Limb (tissue), 2 donors: ENCODE measurements around the gene LRRC43.
"Not testable (repeated sequence)": the region's sequence is repeated elsewhere in the genome, so short reads cannot be mapped to it uniquely, and the experiment has no call there.

Source experiments
- DNase-seq, 2 donors: peaks; one replicate each; pipeline ENCODE4 v3.0.0-alpha.2; 2016; ENCODE audit errors: extremely low spot score in 2 of 2

Gene LRRC43

DNA sequence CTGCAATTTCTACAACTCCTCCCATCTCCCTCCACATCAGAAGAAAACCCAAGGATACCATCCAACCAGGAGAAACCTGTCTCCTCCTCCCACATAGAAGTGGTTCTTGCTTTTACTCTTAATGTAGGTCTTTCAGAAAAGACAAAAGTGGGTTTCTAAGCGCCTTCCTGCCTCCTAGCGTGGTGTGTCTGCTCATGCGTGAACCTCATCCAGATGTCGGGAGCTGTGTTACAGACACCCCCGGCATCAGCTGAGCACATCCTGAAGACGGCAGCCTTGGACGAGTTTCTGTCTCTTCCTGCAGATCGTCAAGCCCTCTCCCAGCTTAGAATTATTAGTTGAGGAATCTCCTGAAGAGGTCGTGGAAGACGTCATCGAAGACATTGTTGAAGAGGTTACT is 9.5 kb downstream of the LRRC43 start:
- DNase-seq = no peak

- DNase-seq = no peak
Observed at GRCh38 chr12:122194804-122195203, 11.9 kb downstream of the LRRC43 start.

DNA sequence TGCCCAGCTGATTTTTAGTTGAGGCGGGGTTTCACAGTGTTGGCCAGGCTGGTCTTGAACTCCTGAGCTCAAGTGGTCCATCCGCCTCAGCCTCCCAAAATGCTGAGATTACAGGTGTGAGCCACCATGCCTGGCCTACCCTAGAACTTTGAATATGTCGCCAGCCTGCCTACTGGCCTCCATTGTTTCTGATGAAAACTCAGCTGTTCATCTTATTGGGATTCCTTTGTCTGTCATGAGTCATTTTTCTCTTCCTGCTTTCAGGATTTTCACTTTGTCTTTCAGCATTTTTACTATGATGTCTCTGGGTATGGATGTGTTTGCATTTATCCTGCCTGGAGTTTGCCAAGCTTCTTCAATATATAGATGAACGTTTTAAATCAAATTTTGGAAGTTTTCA is 12.5 kb downstream of the LRRC43 start:
- DNase-seq = no peak

DNA sequence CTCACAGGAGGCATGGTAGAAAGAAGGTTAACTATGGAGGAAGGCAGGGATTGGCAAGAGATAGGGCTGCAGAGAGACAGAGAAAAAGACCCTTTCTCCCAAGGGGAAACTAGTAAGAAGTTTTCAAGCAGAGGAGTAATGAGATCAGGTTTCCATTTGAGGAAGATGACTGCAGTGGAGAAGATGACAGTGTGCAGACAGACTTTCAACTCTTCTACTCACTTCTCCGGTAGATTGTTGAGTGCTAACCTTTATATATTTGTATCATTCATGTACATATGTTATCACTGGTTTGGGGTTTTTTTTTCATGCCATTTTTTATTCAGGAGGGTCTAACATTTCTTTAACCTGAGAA is 14.7 kb downstream of the LRRC43 start:
- DNase-seq = no peak

DNA sequence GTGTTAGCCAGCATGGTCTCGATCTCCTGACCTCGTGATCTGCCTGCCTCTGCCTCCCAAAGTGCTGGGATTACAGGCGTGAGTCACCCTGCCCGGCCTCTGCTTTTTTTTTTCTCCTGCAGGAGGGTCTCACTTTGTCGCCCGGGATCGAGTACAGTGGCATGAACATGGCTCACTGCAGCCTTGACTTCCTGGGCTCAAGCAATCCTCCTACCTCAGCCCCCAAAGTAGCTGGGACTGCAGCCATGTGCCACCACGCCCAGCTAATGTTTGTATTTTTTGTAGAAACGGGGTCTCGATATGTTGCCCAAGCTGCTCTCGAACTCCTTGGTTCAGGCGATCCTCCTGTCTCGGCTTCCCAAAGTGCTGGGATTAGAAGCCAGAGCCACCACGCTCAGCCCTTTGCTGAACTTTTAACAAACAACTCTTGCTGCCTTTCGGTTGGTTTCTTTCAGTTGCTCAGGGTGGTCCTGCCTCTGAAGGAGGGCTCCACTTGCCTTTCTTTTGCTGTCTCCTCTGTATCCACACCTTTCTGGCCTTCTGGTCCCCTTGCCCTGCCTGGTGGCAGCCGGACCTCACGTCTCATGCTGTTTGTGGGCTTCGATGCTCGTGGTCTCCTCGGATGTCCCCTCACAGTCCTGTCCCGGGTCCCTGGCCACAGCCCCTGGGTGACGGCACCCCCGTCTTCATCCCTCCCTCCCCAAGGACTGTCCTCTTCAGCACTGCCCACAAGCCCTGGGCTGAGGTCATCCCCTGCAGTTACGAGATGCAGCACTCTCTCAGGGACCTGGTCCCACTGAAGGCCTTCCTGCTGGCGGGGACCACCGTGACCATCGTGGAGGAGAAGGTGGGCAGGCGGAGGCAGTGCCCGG is 16.8 kb downstream of the LRRC43 start:
- no peak for DNase-seq

DNA sequence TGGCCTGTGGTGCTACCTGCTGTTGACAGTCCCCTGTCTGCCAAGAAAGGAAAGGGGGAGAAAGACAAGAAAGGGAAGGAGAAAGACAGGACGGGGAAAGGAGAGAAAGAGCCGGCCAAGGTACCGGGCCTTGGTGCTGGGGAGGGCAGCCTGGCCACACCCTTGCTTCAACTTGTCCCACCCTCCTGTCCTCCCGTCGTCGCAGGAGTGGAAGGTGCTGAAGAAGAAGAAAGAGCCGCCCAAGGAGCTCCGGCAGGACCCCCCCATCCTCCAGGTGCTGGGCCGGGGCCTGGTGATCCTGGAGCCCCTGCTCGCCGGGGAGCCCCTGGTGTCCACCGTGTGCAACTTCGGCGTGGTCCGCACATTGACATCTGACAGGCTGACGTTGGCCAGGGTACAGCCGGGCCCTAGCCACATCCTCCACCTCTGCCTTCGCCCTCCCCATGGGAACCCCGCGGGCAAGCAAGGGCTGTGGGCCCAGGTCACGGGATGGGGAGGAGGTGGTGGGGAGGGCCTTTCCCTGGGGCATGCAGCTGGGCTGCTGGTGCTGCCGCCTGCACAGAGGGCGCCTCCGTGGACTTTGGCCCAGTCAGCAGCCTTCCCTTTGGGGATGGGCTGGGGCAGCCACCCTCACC is 17.7 kb downstream of the LRRC43 start:
- DNase-seq = no peak

DNA sequence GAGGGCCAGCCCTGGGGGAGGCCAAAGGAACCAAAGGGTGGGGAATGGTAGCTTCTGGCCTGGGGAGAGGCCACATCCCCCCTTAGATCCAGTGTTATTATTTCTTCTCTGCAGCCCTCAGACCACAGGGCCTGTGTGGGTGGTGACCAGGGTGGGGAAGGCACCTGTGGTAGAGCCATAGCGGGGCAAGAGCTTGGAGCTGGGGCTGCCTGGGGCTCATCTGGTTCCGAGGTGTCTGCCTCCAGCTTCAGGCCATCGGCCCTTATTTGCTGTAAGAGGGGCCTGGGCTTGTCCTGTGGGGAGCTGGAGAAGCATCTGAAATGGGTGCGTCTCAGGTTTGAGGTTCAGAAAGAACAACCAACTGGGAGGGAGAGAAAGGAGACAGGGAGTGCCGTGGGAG is 18.5 kb downstream of the LRRC43 start:
- DNase-seq = no peak

GRCh38 chr12:122202017-122202416 is 19.1 kb downstream of the LRRC43 start:
- DNase-seq = no peak

DNA sequence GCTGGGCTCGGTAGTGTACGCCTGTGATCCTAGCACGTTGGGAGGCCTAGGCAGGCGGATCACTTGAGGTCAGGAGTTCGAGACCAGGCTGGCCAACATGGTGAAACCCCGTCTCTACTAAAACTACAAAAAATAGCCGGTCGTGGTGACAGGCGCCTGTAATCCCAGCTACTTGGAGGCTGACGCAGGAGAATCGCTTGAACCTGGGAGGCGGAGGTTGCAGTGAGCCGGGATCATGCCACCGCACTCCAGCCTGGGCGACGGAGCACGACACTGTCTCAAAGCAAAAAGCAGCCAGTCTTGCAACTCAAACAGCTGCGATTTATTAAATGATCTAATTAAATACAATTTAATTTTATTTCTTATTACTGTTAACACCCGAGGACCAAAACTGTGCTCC is 19.9 kb downstream of the LRRC43 start:
- not testable (repeated sequence) for DNase-seq

- DNase-seq = peak; percentile 21 to 74
Observed at GRCh38 chr12:122203301-122204166, 20.6 kb downstream of the LRRC43 start, which contains the start of gene B3GNT4. B3GNT4 (plus strand) TSS chr12:122203709; CDS start chr12:122204619, 910 bp downstream.

DNA sequence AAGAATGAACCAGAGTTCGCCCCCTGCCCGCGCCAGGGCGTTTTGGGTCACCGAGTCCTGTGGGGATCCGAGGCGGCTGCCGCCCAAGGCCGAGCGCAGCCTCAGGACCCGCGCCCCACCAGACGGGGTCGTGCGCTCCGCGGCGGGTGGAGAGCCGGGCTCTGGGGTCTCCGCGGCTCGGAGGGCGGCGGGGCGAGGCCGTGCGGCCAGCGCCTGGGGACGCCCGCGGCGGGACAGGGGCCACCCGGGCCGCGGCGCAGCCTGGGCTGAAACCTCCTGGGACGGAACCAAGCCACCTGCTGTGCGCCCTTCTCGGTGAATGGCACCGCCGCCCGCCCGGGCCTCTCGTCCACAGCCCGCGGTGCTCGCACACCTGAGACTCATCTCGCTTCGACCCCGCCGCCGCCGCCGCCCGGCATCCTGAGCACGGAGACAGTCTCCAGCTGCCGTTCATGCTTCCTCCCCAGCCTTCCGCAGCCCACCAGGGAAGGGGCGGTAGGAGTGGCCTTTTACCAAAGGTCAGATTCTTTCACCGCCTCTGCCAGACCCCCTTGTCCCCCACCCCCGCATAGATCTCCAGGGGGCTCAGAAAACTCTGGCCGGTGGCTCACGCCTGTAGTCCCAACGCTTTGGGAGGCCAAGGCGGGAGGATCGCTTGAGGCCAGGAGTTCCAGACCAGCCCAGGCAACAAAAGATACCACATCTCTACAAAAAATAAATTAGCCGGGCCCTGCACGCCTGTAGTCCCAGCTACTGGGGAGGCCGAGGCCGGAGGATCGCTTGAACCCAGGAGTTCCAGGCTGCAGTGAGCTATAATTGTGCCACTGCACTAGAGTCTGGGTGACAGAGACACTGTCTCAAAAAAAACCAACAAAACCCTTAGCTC is 21.5 kb downstream of the LRRC43 start:
- DNase-seq = no peak

DNA sequence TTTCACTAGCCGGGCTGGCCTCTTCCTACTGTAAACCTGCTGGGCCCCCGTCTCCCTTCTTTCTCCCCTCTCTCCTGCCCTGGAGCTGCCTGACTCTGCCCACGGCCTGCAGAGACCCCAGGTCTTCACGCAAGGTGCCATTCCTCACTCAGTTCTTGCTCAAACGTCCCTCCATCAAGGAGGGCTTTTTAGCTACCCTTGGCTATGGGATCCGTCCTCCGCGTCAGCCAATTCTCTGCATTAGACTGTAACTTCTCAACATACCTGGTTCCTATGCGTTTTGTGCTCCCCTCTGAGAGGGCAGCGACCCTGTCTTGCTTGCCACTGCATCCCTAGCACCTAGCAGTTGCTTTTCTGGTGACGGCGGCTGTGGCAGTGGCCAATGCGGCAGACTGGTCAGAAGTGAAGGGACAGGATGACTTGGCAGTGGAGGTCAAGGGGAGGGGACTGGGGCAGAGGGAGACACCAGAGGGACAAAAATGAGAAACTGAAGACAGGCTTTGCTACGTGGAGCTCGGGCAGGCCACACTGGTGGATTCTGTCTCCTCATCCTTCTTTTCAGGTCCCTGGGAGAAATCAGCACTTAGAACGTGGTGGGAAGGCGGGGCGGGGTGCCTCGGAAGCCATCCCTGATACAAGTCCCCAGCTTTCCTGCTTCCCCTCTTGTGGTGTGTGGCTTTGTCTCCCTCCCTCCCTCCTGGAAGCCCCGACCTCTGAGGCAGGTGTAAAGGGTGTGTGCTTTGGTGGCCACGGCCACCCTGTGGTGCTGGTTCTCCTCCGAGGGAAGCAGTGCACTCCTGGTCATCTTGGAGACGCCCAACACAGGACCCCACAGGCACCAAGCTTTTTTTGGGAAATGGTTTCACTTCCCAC is 22.4 kb downstream of the LRRC43 start:
- no peak for DNase-seq

DNA sequence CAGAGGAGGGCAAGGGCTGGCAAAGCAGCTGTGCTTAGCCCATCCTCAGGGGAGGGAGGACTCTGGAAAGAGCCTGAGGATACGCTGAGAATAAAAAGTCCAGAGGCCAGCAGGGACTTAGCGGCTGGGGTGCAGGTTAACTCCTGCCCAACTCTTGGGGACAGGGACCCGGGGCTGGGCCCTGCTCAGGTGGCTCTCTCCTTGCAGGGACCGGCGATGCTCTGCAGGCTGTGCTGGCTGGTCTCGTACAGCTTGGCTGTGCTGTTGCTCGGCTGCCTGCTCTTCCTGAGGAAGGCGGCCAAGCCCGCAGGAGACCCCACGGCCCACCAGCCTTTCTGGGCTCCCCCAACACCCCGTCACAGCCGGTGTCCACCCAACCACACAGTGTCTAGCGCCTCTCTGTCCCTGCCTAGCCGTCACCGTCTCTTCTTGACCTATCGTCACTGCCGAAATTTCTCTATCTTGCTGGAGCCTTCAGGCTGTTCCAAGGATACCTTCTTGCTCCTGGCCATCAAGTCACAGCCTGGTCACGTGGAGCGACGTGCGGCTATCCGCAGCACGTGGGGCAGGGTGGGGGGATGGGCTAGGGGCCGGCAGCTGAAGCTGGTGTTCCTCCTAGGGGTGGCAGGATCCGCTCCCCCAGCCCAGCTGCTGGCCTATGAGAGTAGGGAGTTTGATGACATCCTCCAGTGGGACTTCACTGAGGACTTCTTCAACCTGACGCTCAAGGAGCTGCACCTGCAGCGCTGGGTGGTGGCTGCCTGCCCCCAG is 23.4 kb downstream of the LRRC43 start:
- DNase-seq = no peak

DNA sequence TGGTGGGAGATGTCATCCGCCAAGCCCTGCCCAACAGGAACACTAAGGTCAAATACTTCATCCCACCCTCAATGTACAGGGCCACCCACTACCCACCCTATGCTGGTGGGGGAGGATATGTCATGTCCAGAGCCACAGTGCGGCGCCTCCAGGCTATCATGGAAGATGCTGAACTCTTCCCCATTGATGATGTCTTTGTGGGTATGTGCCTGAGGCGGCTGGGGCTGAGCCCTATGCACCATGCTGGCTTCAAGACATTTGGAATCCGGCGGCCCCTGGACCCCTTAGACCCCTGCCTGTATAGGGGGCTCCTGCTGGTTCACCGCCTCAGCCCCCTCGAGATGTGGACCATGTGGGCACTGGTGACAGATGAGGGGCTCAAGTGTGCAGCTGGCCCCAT is 24.1 kb downstream of the LRRC43 start:
- DNase-seq = no peak

GRCh38 chr12:122207391-122207790 is 24.5 kb downstream of the LRRC43 start:
- no peak for DNase-seq

DNA sequence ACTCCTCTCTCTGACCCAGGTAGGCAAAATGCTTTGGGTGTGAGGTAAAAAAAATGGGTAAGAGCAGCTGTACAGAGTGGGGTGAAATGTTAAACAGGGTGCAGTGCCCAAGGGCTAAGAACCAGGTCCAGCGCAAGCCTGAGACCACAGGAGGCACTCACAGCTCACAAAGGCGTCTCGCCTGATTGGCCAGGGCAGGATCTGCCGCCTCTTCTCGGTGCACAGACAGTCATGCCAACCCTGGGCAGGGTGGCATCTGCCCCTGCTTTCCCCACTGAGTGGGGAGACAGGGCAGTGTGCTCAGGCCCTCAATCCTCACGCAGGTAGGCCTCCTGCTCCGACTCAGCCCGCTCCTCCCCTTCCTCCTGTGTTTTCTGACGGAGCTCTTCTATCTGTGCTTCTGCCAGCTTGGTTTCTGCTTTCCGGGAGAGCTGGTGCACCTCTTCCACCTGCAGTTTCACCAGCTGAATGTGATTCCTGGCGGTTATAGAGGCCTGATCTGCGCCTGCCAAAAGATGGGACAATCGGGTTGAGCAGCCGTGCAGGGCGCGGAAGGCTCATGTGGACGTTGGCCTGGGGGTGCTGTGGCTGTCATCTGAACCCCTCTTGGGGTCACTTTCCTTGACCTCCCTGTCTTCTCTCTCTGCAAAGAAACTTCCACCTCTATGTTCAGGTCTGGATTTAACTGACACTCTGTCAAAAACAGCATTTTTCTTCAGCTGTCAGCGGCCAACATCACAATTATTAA is 25.3 kb downstream of the LRRC43 start:
- DNase-seq = no peak

GRCh38 chr12:122215771-122216170 is 32.8 kb downstream of the LRRC43 start:
- no peak for DNase-seq

DNA sequence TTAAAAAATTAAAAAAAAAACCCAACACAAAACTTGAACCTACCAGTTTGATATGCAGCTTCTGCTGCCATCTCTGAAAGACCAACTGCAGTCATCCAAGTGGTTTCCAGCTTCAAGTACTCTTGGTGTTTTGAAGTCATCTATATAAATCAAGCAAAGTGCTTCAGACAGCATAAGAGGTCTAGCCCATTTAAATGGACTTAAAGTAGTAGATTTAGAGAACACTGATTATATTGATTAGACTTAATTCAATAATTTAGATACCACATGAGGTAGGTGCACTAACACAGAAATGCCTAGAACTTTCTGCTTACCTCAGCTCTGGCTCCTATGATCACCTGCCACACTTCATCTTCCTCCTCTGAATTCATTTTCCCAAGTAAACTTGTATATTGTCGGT is 33.5 kb downstream of the LRRC43 start:
- DNase-seq = no peak
